ENCODE data around the gene KRTAP10-8.

GRCh38 chr21:44625756-44626155 lies 13.9 kb downstream of the KRTAP10-8 start:
- TF ChIP-seq, protein P1, sequence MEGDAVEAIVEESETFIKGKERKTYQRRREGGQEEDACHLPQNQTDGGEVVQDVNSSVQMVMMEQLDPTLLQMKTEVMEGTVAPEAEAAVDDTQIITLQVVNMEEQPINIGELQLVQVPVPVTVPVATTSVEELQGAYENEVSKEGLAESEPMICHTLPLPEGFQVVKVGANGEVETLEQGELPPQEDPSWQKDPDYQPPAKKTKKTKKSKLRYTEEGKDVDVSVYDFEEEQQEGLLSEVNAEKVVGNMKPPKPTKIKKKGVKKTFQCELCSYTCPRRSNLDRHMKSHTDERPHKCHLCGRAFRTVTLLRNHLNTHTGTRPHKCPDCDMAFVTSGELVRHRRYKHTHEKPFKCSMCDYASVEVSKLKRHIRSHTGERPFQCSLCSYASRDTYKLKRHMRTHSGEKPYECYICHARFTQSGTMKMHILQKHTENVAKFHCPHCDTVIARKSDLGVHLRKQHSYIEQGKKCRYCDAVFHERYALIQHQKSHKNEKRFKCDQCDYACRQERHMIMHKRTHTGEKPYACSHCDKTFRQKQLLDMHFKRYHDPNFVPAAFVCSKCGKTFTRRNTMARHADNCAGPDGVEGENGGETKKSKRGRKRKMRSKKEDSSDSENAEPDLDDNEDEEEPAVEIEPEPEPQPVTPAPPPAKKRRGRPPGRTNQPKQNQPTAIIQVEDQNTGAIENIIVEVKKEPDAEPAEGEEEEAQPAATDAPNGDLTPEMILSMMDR (IDR thresholded peaks at IDR 0.05), result no peak
- TF ChIP-seq POLR2AphosphoS5 (IDR thresholded peaks at IDR 0.05), result no peak
